Spleen (tissue), 11 donors: ENCODE measurements around the gene C10orf105. TPM values are rescaled to one million over a fixed set of nuclear protein-coding genes. Genes with fewer than 3 reads are reported as not detected.
A peak's percentile ranks its signal among the peaks of the same experiment; 100 is the strongest.

Source experiments
- DNase-seq: peaks from one replicate; pipeline ENCODE4 v3.0.0-alpha.2; 2020
- H3K27ac ChIP-seq, 8 donors: fragments of 200-600 bp; sonication (generic) in 7 of 8; 1 replicate in 4 of 8; 2 replicates in 4 of 8; pipeline versions ENCODE4 v1.5.0 to v1.8.0; 2016 to 2021; ENCODE audit warnings: inconsistent platforms in 4 of 8, mild to moderate bottlenecking in 4 of 8, moderate library complexity in 1 of 8
- H3K27me3 ChIP-seq, 7 donors: fragments of 200-600 bp; sonication (generic) in 6 of 7; replicated peaks in 1 of 7; 1 replicate in 4 of 7; 2 replicates in 3 of 7; pipeline versions ENCODE4 v1.5.0 to v1.8.0; 2016 to 2021; ENCODE audit warnings: inconsistent platforms in 3 of 7, mild to moderate bottlenecking in 1 of 7
- H3K36me3 ChIP-seq, 6 donors: fragments of 200-600 bp; sonication (generic) in 5 of 6; 1 replicate in 4 of 6; 2 replicates in 2 of 6; pipeline versions ENCODE4 v1.5.0 to v1.8.0; 2016 to 2021; ENCODE audit warnings: inconsistent platforms in 2 of 6
- H3K4me1 ChIP-seq, 6 donors: fragments of 200-600 bp; sonication (generic) in 5 of 6; 1 replicate in 3 of 6; 2 replicates in 3 of 6; pipeline versions ENCODE4 v1.5.0 to v1.8.0; 2016 to 2021; ENCODE audit warnings: inconsistent platforms in 3 of 6
- H3K4me3 ChIP-seq, 8 donors: fragments of 200-600 bp; sonication (generic) in 7 of 8; 1 replicate in 4 of 8; 2 replicates in 4 of 8; pipeline versions ENCODE4 v1.5.0 to v1.8.0; 2016 to 2021; ENCODE audit warnings: inconsistent platforms in 4 of 8, mild to moderate bottlenecking in 4 of 8, moderate library complexity in 2 of 8
- H3K9me3 ChIP-seq, 8 donors: fragments of 200-600 bp; sonication (generic) in 7 of 8; 1 replicate in 4 of 8; 2 replicates in 4 of 8; pipeline versions ENCODE4 v1.5.0 to v1.8.0; 2016 to 2021; ENCODE audit warnings: inconsistent platforms in 4 of 8
- POLR2A ChIP-seq, 3 donors: fragments of 450-650 bp; IDR thresholded peaks; one replicate each; pipeline ENCODE4 v1.5.1; 2017; ENCODE audit warnings: antibody characterized with exemption in 3 of 3, mild to moderate bottlenecking in 1 of 3
- POLR2AphosphoS5 ChIP-seq, 3 donors: sonication (generic); formaldehyde crosslinking; IDR thresholded peaks; one replicate each; pipeline ENCODE4 v1.5.1; 2017; ENCODE audit warnings: antibody characterized with exemption in 3 of 3
- WGBS, 5 donors: extraction: QIAGEN DNeasy Blood & Tissue Kit in 3 of 5; methylation state at CpG; one replicate each; pipeline versions ENCODE4 v1.1.5 to v1.1.7; 2013 to 2018; 5-methylcytosine and 5-hydroxymethylcytosine counted together
- intact Hi-C: fragments of 100-400 bp; cut with DNase I; formaldehyde crosslinking; loops from one replicate; pipeline ENCODE4 v1.15.0; 2023; ENCODE audit warnings: low total_unique reads
- polyA plus RNA-seq, 3 donors: library from polyadenylated mRNA; stranded (reverse); fragments of 200-250 nt; gene quantifications; one replicate each; pipeline ENCODE4 v1.2.1, GENCODE V29; 2013
- total RNA-seq, 7 donors: library from RNA; depleted of rRNA in 3 of 7; stranded (reverse); fragments of >200 nt in 3 of 7; fragmentation: NEBNext Ultra II Directional in 4 of 7; extraction: Animal tissue kit (Norgen Biotek cat#: 25700) in 4 of 7; gene quantifications; one replicate each; pipeline versions ENCODE4 v1.1.0 to v1.2.1, GENCODE V29; 2016 to 2021
- TF ChIP-seq, protein P1 (sequence below), 11 experiments: fragments of 200-600 bp in 7 of 11; fragments of 450-650 bp in 4 of 11; sonication (generic) in 4 of 11; IDR thresholded peaks in 8 of 11; conservative IDR thresholded peaks in 3 of 11; 1 replicate in 7 of 11; 2 replicates in 4 of 11; pipeline versions ENCODE4 v1.4.0 to v1.8.0; 2016 to 2021; ENCODE audit warnings: antibody characterized with exemption in 11 of 11, inconsistent platforms in 4 of 11, mild to moderate bottlenecking in 1 of 11
- donor health status: healthy with polysubstance abuse.
- donor health status: DM: no; HTN: no; CAD: no; lungs with moderate emphysema.
- donor health status: DM: no; HTN: no; CAD: no.
- donor health status: Bipolar disorder and iron deficiency.
- donor health status: healthy.
- donor health status: DM: no; HTN: no; CAD: no.
- donor health status: DM: yes; HTN: yes; CAD: no.

C10orf105 gene
- total and polyA plus RNA-seq, 10 donors: 0.08 to 4.4 (median 2.6) TPM

DNA sequence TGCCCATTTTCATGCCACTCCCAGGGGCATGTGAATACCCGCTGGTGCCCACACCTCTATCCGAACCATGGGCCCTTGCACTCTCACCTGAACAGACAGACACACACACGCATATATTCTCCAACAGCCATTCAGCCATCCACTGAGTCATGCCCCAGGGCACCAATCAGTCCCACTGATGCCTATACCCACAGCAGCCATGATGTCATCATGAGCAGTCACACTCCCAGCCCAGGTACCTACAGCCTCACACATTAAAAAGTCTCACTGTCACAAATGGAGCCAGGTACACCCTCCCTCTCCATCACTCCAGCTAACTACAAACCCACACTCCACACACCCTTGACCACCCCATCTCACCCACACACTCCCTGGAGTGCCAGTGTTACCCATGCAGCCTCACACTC lies 41.5 kb upstream of the C10orf105 start:
- no peaks in the 10 kb centered on the region for H3K27me3 ChIP-seq
- no peaks in the 10 kb centered on the region for H3K9me3 ChIP-seq
- no peak for DNase-seq
- peak overlapping the region in 7 of 8 donors; percentile 20 to 98 (median 54) for H3K27ac ChIP-seq
- H3K4me3 ChIP-seq: peak overlapping the region in 1 of 8 donors; percentile 24
- intact Hi-C loops: no loop called here
- WGBS, 5 donors: 83 to 96% (median 88%) methylated on average over 3 of the region's 3 CpGs
- TF ChIP-seq, protein P1, sequence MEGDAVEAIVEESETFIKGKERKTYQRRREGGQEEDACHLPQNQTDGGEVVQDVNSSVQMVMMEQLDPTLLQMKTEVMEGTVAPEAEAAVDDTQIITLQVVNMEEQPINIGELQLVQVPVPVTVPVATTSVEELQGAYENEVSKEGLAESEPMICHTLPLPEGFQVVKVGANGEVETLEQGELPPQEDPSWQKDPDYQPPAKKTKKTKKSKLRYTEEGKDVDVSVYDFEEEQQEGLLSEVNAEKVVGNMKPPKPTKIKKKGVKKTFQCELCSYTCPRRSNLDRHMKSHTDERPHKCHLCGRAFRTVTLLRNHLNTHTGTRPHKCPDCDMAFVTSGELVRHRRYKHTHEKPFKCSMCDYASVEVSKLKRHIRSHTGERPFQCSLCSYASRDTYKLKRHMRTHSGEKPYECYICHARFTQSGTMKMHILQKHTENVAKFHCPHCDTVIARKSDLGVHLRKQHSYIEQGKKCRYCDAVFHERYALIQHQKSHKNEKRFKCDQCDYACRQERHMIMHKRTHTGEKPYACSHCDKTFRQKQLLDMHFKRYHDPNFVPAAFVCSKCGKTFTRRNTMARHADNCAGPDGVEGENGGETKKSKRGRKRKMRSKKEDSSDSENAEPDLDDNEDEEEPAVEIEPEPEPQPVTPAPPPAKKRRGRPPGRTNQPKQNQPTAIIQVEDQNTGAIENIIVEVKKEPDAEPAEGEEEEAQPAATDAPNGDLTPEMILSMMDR (IDR thresholded peaks at IDR 0.05 in 8 of 11, conservative IDR thresholded peaks at IDR 0.05 in 3 of 11): no peak
- TF ChIP-seq POLR2A (IDR thresholded peaks at IDR 0.05) (no peak), POLR2AphosphoS5 (IDR thresholded peaks at IDR 0.05) (no peak)
- peaks cover 0 to 92% (median 58%) of the 10 kb centered on the region in 6 donors for H3K36me3 ChIP-seq
- peaks cover 40 to 95% (median 93%) of the 10 kb centered on the region in 6 donors for H3K4me1 ChIP-seq

DNA sequence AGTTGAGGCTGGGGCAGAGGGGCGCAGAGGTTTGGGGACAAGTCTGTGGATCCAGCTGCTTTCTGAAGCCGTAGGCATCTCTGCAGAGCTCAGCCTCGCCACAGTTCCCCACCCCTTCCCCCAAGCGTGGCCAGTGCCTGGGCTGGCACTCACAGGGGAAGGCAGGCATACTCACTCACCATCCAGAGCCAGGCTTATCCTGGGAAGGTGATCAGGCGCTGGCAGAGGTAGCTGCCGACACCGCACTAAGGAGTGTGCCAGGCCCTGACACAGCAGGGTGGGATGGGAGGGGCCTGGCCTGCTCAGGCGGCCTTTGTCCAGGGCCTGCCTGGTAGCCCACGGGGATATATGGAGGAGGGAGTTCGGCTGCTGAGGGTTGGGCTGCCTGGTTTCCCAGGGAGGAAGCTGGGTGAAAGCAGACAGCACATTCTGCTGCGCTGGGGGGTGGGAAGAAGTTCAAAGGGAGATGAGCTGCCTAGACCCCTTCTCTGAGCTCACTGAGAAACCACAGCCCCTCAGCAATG lies 37.9 kb upstream of the C10orf105 start:
- WGBS, 5 donors: 37 to 60% (median 43%) methylated on average over 11 of the region's 11 CpGs

DNA sequence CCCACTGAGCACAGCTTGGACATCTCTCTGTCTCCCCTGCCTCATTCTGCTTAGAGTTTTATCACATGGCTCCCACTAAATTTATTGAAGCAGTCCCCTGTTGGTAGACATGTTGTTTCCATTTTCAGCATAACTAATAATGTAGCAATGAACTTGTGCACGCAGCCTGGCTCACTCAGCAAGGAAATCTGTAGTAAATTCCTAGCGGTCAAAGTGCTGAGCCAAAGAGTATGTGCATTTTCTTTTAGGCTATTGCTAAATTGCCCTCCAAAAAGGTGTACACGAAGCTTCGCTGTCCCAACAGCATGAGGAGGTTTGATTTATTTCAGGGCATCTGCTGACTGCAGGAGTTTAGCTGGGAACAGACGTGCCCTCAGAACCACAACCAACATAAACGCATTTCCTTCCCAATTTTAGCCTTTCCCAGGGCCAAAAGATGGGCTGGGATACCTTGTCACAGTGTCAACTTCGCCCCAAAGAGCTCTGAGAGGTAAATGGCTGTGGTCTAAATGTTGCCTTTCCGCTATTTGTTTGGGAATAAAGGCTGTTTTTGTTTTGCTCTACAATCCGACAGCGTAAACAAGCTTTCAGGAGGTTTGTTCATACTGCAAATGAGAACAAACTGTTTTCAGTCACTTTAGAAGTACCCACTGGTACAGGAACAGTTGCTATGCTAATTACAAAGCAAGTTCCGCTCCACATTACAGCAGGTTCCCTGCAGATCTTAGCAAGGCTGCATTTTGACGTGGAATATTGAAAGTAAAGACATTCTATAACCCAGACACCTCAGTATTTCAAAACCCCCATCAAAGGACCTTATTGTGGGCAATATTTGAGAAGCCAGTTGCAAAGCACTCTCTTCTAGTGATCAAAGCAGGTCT lies 37.0 kb upstream of the C10orf105 start:
- no peaks in the 10 kb centered on the region for H3K9me3 ChIP-seq
- H3K4me3 ChIP-seq: peak overlapping the region in 1 of 8 donors; percentile 50
- peaks cover 47 to 95% (median 94%) of the 10 kb centered on the region in 6 donors for H3K4me1 ChIP-seq
- no peaks in the 10 kb centered on the region for H3K27me3 ChIP-seq
- DNase-seq: no peak
- WGBS, 5 donors: 30 to 48% (median 38%) methylated on average over 12 of the region's 12 CpGs
- TF ChIP-seq POLR2AphosphoS5 (IDR thresholded peaks at IDR 0.05) (peak in 1 of 3 donors; percentile 82), POLR2A (IDR thresholded peaks at IDR 0.05) (peak in 1 of 3 donors; percentile 3)
- TF ChIP-seq, protein P1 (IDR thresholded peaks at IDR 0.05 in 8 of 11, conservative IDR thresholded peaks at IDR 0.05 in 3 of 11): no peak
- intact Hi-C loops: no loop called here
- peaks cover 0 to 92% (median 56%) of the 10 kb centered on the region in 6 donors for H3K36me3 ChIP-seq
- H3K27ac ChIP-seq: peak overlapping the region; percentile 78 to 98 (median 93)

More for the DNA sequence above, 37.9 kb upstream of the C10orf105 start:
- Histone ChIP-seq H3K4me3 (peak overlapping the region in 1 of 8 donors; percentile 50), H3K4me1 (peaks cover 44 to 95% (median 94%) of the 10 kb centered on the region in 6 donors), H3K9me3 (no peaks in the 10 kb centered on the region), H3K36me3 (peaks cover 0 to 92% (median 57%) of the 10 kb centered on the region in 6 donors), H3K27ac (peak overlapping the region; percentile 78 to 98 (median 93)), H3K27me3 (no peaks in the 10 kb centered on the region)
- intact Hi-C loops: no loop called here
- TF ChIP-seq POLR2A (IDR thresholded peaks at IDR 0.05) (no peak), POLR2AphosphoS5 (IDR thresholded peaks at IDR 0.05) (peak; percentile 45 to 86 (median 51))
- DNase-seq: peak; percentile 84

DNA sequence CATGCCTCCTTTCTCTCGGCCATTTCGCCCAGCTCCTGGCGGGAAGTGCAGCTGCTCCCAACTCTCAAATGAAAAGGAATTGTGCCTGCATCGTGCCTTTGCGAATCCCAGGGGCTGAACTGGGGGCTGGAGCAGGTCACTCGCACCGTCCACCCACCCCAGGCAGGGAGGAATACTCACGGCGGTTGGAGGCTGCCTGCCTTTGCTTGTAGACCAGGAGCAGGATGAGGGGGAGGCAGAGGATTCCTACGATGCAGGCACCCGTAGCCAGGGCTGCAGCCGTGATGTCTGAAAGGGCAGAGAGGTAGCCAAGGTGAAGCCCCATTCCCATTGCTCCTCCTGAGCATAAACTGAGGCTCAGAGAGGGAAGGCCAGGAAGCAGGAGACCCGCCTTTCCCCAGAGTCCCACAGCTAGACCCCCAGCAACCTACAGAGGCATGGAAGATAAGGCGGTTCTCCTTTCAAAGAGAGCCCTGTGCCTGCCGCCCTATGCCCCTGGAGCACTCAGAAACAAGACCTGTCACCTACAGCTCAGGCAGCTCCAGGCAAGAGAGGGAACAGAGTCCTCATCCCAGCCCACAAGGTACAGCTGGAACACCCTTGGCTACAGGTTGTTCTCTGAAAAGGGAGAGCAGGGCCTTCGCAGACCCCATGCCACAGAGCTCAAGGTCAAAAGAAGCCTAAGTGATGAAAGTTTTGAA lies 35.8 kb upstream of the C10orf105 start:
- Histone ChIP-seq H3K27me3 (no peaks in the 10 kb centered on the region), H3K4me3 (peak overlapping the region in 1 of 8 donors; percentile 50), H3K27ac (peak overlapping the region; percentile 66 to 98 (median 93)), H3K36me3 (peaks cover 0 to 92% (median 54%) of the 10 kb centered on the region in 6 donors), H3K9me3 (no peaks in the 10 kb centered on the region), H3K4me1 (peaks cover 50 to 95% (median 91%) of the 10 kb centered on the region in 6 donors)
- WGBS, 5 donors: 84 to 95% (median 91%) methylated on average over 14 to 16 of the region's 16 CpGs
- intact Hi-C loops: no loop called here
- peak; percentile 79 for DNase-seq
- TF ChIP-seq, protein P1 (IDR thresholded peaks at IDR 0.05 in 8 of 11, conservative IDR thresholded peaks at IDR 0.05 in 3 of 11): no peak
- TF ChIP-seq POLR2A (IDR thresholded peaks at IDR 0.05) (no peak), POLR2AphosphoS5 (IDR thresholded peaks at IDR 0.05) (peak; percentile 9 to 75 (median 40))
